H1 (cell line): ENCODE data around the gene MRE11. TPM values are rescaled to one million over a fixed set of nuclear protein-coding genes. Genes with fewer than 3 reads are reported as not detected.

Experiments
- CTCF ChIA-PET: fragments of 300-600 bp; sonication (Branson Sonifier 250); formaldehyde crosslinking; loops from one replicate; lab custom pipeline; 2021; ENCODE audit not compliant: partially characterized antibody; lab: Charles Lee
- POLR2A ChIA-PET: fragments of 300-600 bp; sonication (Branson Sonifier 250); formaldehyde crosslinking; loops from one replicate; lab custom pipeline; 2021; ENCODE audit warnings: inconsistent platforms; ENCODE audit not compliant: partially characterized antibody; lab: Charles Lee
- DNase-seq, 2 experiments: peaks; one replicate each; pipeline versions ENCODE4 v3.0.0 to v3.0.0-alpha.2; 2010 to 2022; ENCODE audit warnings: low spot score in 2 of 2, low read depth in 1 of 2, mixed read lengths in 1 of 2
- FAIRE-seq: peaks from 2 replicates; lab custom pipeline; 2011; peaks lifted over from hg19 to GRCh38; lab: Jason Lieb, UNC
- H2AFZ ChIP-seq: 2 replicates; pipeline ENCODE4 v1.8.1; 2012; ENCODE audit warnings: low read length, inconsistent platforms
- H2AK5ac ChIP-seq: 2 replicates; pipeline ENCODE4 v1.6.1; 2013; ENCODE audit warnings: low read depth, low read length
- H2BK120ac ChIP-seq: replicated peaks from 2 replicates; pipeline ENCODE3; 2013; ENCODE audit warnings: low read depth, low read length, inconsistent platforms
- H2BK12ac ChIP-seq: 2 replicates; pipeline ENCODE4 v1.6.1; 2013; ENCODE audit warnings: low read depth, low read length
- H2BK15ac ChIP-seq: 2 replicates; pipeline ENCODE4 v1.6.1; 2013; ENCODE audit warnings: low read length
- H2BK20ac ChIP-seq: 2 replicates; pipeline ENCODE4 v1.6.1; 2013; ENCODE audit warnings: low read length
- H2BK5ac ChIP-seq: 2 replicates; pipeline ENCODE4 v1.6.1; 2013; ENCODE audit warnings: low read depth, low read length
- H3K14ac ChIP-seq: 2 replicates; pipeline ENCODE4 v1.6.1; 2013; ENCODE audit warnings: inconsistent platforms; ENCODE audit not compliant: insufficient read length
- H3K18ac ChIP-seq: 2 replicates; pipeline ENCODE4 v1.6.1; 2013; ENCODE audit warnings: low read length; ENCODE audit errors: extremely low read depth
- H3K23ac ChIP-seq: 2 replicates; pipeline ENCODE4 v1.6.1; 2013; ENCODE audit warnings: inconsistent platforms; ENCODE audit not compliant: insufficient read length
- H3K23me2 ChIP-seq: 2 replicates; pipeline ENCODE4 v1.6.1; 2013; ENCODE audit warnings: low read depth, low read length
- H3K27ac ChIP-seq: 2 replicates; pipeline ENCODE4 v1.6.1; 2011; ENCODE audit warnings: low read depth, low read length, inconsistent platforms
- H3K27me3 ChIP-seq, 4 experiments: replicated peaks in 1 of 4; 1 replicate in 1 of 4; 2 replicates in 3 of 4; pipeline versions ENCODE4 v1.6.1 to v1.8.1; 2011 to 2013; ENCODE audit warnings: low read length in 3 of 4, mild to moderate bottlenecking in 3 of 4, inconsistent platforms in 2 of 4, mixed read lengths in 2 of 4, moderate library complexity in 1 of 4; ENCODE audit not compliant: control insufficient read depth in 3 of 4, insufficient read depth in 3 of 4; ENCODE audit errors: extremely low read depth in 1 of 4
- H3K36me3 ChIP-seq, 4 experiments: 2 replicates each; pipeline versions ENCODE4 v1.6.1 to v1.8.1; 2011 to 2013; ENCODE audit warnings: mild to moderate bottlenecking in 4 of 4, low read length in 3 of 4, moderate library complexity in 2 of 4, control low read depth in 1 of 4, inconsistent platforms in 1 of 4; ENCODE audit not compliant: insufficient read depth in 4 of 4, control insufficient read depth in 2 of 4
- H3K4ac ChIP-seq: replicated peaks from 2 replicates; pipeline ENCODE3; 2013; ENCODE audit warnings: low read length, low read depth, mixed read lengths, inconsistent platforms; ENCODE audit not compliant: insufficient read length
- H3K4me1 ChIP-seq, 4 experiments: replicated peaks in 1 of 4; 1 replicate in 1 of 4; 2 replicates in 3 of 4; pipeline versions ENCODE4 v1.6.1 to v1.8.1; 2011 to 2013; ENCODE audit warnings: low read length in 3 of 4, inconsistent platforms in 2 of 4, mixed read lengths in 1 of 4; ENCODE audit not compliant: insufficient read depth in 4 of 4, control insufficient read depth in 3 of 4
- H3K4me2 ChIP-seq, 2 experiments: 2 replicates each; pipeline versions ENCODE4 v1.6.1 to v1.8.1; 2011 to 2013; ENCODE audit warnings: low read depth in 2 of 2, low read length in 2 of 2, control low read depth in 1 of 2, inconsistent platforms in 1 of 2, mild to moderate bottlenecking in 1 of 2; ENCODE audit not compliant: insufficient read depth in 1 of 2
- H3K4me3 ChIP-seq, 4 experiments: fragments of 200-600, 300-600 bp in 1 of 4; sonication (generic), shearing (Covaris generic), sonication (Bioruptor Twin) in 1 of 4; 2 replicates each; pipeline versions ENCODE4 v1.5.1 to v1.8.1; 2011 to 2016; ENCODE audit warnings: low read length in 4 of 4, low read depth in 3 of 4, control low read depth in 2 of 4, inconsistent platforms in 2 of 4, mild to moderate bottlenecking in 2 of 4, mixed read lengths in 1 of 4, moderate library complexity in 1 of 4; ENCODE audit not compliant: insufficient read depth in 2 of 4; ENCODE audit errors: extremely low read depth in 1 of 4
- H3K56ac ChIP-seq: replicated peaks from 2 replicates; pipeline ENCODE3; 2013; ENCODE audit warnings: low read depth, mild to moderate bottlenecking, mixed read lengths, low read length, inconsistent platforms; ENCODE audit not compliant: insufficient read length
- H3K79me1 ChIP-seq: 2 replicates; pipeline ENCODE4 v1.6.1; 2013; ENCODE audit warnings: low read depth, low read length, control low read depth
- H3K79me2 ChIP-seq, 2 experiments: 2 replicates each; pipeline versions ENCODE4 v1.6.1 to v1.8.1; 2012 to 2013; ENCODE audit warnings: low read length in 2 of 2, mild to moderate bottlenecking in 2 of 2, inconsistent platforms in 1 of 2; ENCODE audit not compliant: insufficient read depth in 2 of 2, control insufficient read depth in 1 of 2
- H3K9ac ChIP-seq, 4 experiments: replicated peaks in 1 of 4; 1 replicate in 1 of 4; 2 replicates in 3 of 4; pipeline versions ENCODE4 v1.6.1 to v1.8.1; 2011 to 2013; ENCODE audit warnings: low read depth in 3 of 4, low read length in 3 of 4, control low read depth in 2 of 4, mild to moderate bottlenecking in 2 of 4, moderate library complexity in 2 of 4, inconsistent platforms in 1 of 4; ENCODE audit errors: extremely low read depth in 1 of 4
- H3K9me3 ChIP-seq, 2 experiments: 2 replicates each; pipeline versions ENCODE4 v1.6.1 to v1.8.1; 2012 to 2013; ENCODE audit warnings: mild to moderate bottlenecking in 2 of 2, moderate library complexity in 2 of 2, control low read depth in 1 of 2, inconsistent platforms in 1 of 2, low read depth in 1 of 2, low read length in 1 of 2, mixed read lengths in 1 of 2; ENCODE audit not compliant: insufficient read depth in 2 of 2
- H4K20me1 ChIP-seq, 2 experiments: replicated peaks in 1 of 2; 2 replicates each; pipeline versions ENCODE3 to v1.8.1; 2011 to 2013; ENCODE audit warnings: inconsistent platforms in 2 of 2, low read length in 2 of 2, mild to moderate bottlenecking in 1 of 2; ENCODE audit not compliant: insufficient read depth in 2 of 2, control insufficient read depth in 1 of 2
- H4K5ac ChIP-seq: 2 replicates; pipeline ENCODE4 v1.6.1; 2013; ENCODE audit warnings: low read length, low read depth, mixed read lengths, inconsistent platforms; ENCODE audit not compliant: insufficient read length
- H4K8ac ChIP-seq: 2 replicates; pipeline ENCODE4 v1.8.0; 2013; ENCODE audit warnings: mild to moderate bottlenecking, moderate library complexity, low read length, inconsistent platforms; ENCODE audit not compliant: insufficient read depth; ENCODE audit errors: extremely low read depth
- H4K91ac ChIP-seq: replicated peaks from 2 replicates; pipeline ENCODE3; 2013; ENCODE audit warnings: low read length, mixed read lengths, inconsistent platforms; ENCODE audit not compliant: insufficient read length
- CBX5 ChIP-seq: fragments of 300-800, 300-1000 bp; sonication (generic); IDR thresholded peaks from 2 replicates; pipeline ENCODE4 v1.7.1; 2016; ENCODE audit warnings: antibody characterized with exemption, low read length, low read depth
- CBX8 ChIP-seq: fragments of 300-800, 300-1000 bp; sonication (generic); IDR thresholded peaks from 2 replicates; pipeline ENCODE4 v1.7.1; 2016; ENCODE audit warnings: low read depth, low read length, borderline replicate concordance
- FOSL1 ChIP-seq: IDR thresholded peaks from 2 replicates; pipeline ENCODE4 v1.6.1; 2011; ENCODE audit warnings: mild to moderate bottlenecking, low read depth, low read length, moderate library complexity; ENCODE audit not compliant: insufficient read depth
- GABPA ChIP-seq: IDR thresholded peaks from 2 replicates; pipeline ENCODE4 v1.6.1; 2011; ENCODE audit warnings: mild to moderate bottlenecking, low read length, moderate library complexity, borderline replicate concordance; ENCODE audit not compliant: insufficient read depth
- HDAC2 ChIP-seq, 2 experiments: fragments of 300-600 bp in 1 of 2; sonication (generic) in 1 of 2; IDR thresholded peaks; 2 replicates each; pipeline ENCODE4 v1.6.1; 2011 to 2012; ENCODE audit warnings: low read depth in 2 of 2, low read length in 2 of 2, mild to moderate bottlenecking in 2 of 2, moderate library complexity in 2 of 2, borderline replicate concordance in 1 of 2, inconsistent platforms in 1 of 2
- JUND ChIP-seq: IDR thresholded peaks from 2 replicates; pipeline ENCODE4 v1.6.1; 2011; ENCODE audit warnings: mild to moderate bottlenecking, improper control_type of control experiment, low read length
- KDM1A ChIP-seq: fragments of 200-600, 300-600 bp; sonication (generic); IDR thresholded peaks from 2 replicates; pipeline ENCODE4 v1.7.1; 2016; ENCODE audit warnings: mild to moderate bottlenecking, low read length, borderline replicate concordance
- PHF8 ChIP-seq: fragments of 200-600 bp; sonication (generic); conservative IDR thresholded peaks from 2 replicates; pipeline ENCODE4 v1.7.1; 2012; ENCODE audit warnings: low read depth, mild to moderate bottlenecking, inconsistent platforms, low read length, moderate library complexity
- POLR2AphosphoS5 ChIP-seq: IDR thresholded peaks from 2 replicates; pipeline ENCODE4 v1.6.1; 2011; ENCODE audit warnings: low read depth, low read length
- RFX5 ChIP-seq: IDR thresholded peaks from 2 replicates; pipeline ENCODE4 v1.6.1; 2011; ENCODE audit warnings: low read depth, low read length, improper control_type of control experiment, borderline replicate concordance
- RNF2 ChIP-seq: fragments of 200-900, 300-1000 bp; sonication (generic); IDR thresholded peaks from 2 replicates; pipeline ENCODE4 v1.7.1; 2016; ENCODE audit warnings: borderline replicate concordance, low read depth, mild to moderate bottlenecking, antibody characterized with exemption, low read length; ENCODE audit not compliant: poor library complexity, severe bottlenecking; ENCODE audit errors: missing control alignments
- SIN3A ChIP-seq, 2 experiments: IDR thresholded peaks in 1 of 2; conservative IDR thresholded peaks in 1 of 2; 2 replicates each; pipeline ENCODE4 v1.6.1; 2011 to 2012; ENCODE audit warnings: low read length in 2 of 2, improper control_type of control experiment in 1 of 2, low read depth in 1 of 2, mild to moderate bottlenecking in 1 of 2
- SRF ChIP-seq: IDR thresholded peaks from 2 replicates; pipeline ENCODE4 v1.6.1; 2011; ENCODE audit warnings: mild to moderate bottlenecking, low read depth, low read length, moderate library complexity
- SUZ12 ChIP-seq: fragments of 200-600 bp; sonication (generic); IDR thresholded peaks from 2 replicates; pipeline ENCODE4 v1.6.1; 2012; ENCODE audit warnings: mild to moderate bottlenecking, inconsistent platforms, low read length, moderate library complexity, mixed read lengths
- TEAD4 ChIP-seq: IDR thresholded peaks from 2 replicates; pipeline ENCODE4 v1.6.1; 2012; ENCODE audit warnings: low read depth, low read length, inconsistent platforms, mixed read lengths
- polyA plus RNA-seq, 7 experiments: library from polyadenylated mRNA; depleted of rRNA in 3 of 7; stranded (reverse) in 5 of 7; unstranded in 2 of 7; fragments of >200 nt in 5 of 7; fragments of 200-250 nt in 2 of 7; gene quantifications; 1 replicate in 5 of 7; 2 replicates in 1 of 7; 4 replicates in 1 of 7; pipeline versions ENCODE4 v1.2.1 to v1.2.3, GENCODE V29; 2011 to 2013; ENCODE audit warnings: missing spikeins in 2 of 7, mixed read lengths in 2 of 7
- total RNA-seq: library from RNA; stranded (reverse); fragmentation: NEBNext Ultra II Directional; extraction: Animal tissue kit (Norgen Biotek cat#: 25700); gene quantifications from 2 replicates; pipeline ENCODE4 v1.2.1, GENCODE V29; 2021

MRE11 gene
- total and polyA plus RNA-seq, 2 of the 8 experiments (the other 6 are each of a cell fraction or from before 2014, with no cell fraction given), result 7.2 to 43.4 TPM

DNA sequence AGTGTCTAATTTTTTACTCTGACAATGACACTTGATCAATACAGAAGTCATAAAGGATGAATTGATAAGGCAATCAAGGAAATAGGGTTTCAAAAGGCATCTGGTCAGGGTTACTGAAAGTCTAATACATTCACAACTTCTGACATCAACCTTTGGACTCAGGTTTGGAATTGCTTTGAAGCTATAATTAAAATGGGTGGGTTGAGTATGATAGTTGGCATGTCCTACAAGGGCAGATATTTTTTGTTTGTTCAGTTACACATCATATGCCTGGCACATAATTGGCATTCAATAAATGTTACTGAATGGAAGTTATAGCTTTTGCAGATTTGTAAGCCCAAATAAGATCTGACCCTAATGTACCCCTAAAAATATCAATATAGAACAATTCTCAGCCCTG, 42.7 kb upstream of the MRE11 start:
- no peak overlapping the region for H4K8ac ChIP-seq
- no peak overlapping the region for H3K56ac ChIP-seq
- H2AFZ ChIP-seq, result no peak overlapping the region
- no peak overlapping the region for H3K9ac ChIP-seq
- no peak overlapping the region for H3K18ac ChIP-seq
- H3K4me3 ChIP-seq, result no peak overlapping the region
- no peak overlapping the region for H3K14ac ChIP-seq
- no peak overlapping the region for H3K4ac ChIP-seq
- no peaks in the 10 kb centered on the region for H3K9me3 ChIP-seq
- CTCF ChIA-PET, result interaction anchor here (1.1 to 1.4 kb wide), 2 partner anchors 14 to 15 kb away, joined by 3 to 5 read pairs; no protein-coding TSS in a partner anchor
- DNase-seq, result no peak
- H3K23me2 ChIP-seq, result no peaks in the 10 kb centered on the region
- H2BK5ac ChIP-seq, result no peak overlapping the region
- H2BK120ac ChIP-seq, result no peak overlapping the region
- no peak overlapping the region for H2BK15ac ChIP-seq
- H3K4me2 ChIP-seq, result no peak overlapping the region
- no peaks in the 10 kb centered on the region for H3K36me3 ChIP-seq
- no peak for FAIRE-seq
- no peak overlapping the region for H3K27ac ChIP-seq
- H3K4me1 ChIP-seq, result no peaks in the 10 kb centered on the region
- H3K27me3 ChIP-seq, result no peaks in the 10 kb centered on the region; a peak in 1 of 7 replicates
- H4K5ac ChIP-seq, result no peak overlapping the region
- H3K79me1 ChIP-seq, result no peaks in the 10 kb centered on the region
- H4K20me1 ChIP-seq, result no peaks in the 10 kb centered on the region
- H3K79me2 ChIP-seq, result no peaks in the 10 kb centered on the region
- POLR2A ChIA-PET, result no interaction called here
- H2AK5ac ChIP-seq, result no peak overlapping the region
- H3K23ac ChIP-seq, result no peak overlapping the region
- no peak overlapping the region for H2BK20ac ChIP-seq
- no peak overlapping the region for H4K91ac ChIP-seq
- no peak overlapping the region for H2BK12ac ChIP-seq
- TF ChIP-seq CBX8 (no peak), PHF8 (no peak), GABPA (no peak), RFX5 (no peak), FOSL1 (no peak), SIN3A (conservative IDR thresholded peaks at IDR 0.05 in 1 of 2, IDR thresholded peaks at IDR 0.05 in 1 of 2; ENCODE audit: low read depth in 1 of 2, low read length in 2 of 2) (no peak), POLR2AphosphoS5 (no peak), HDAC2 (IDR thresholded peaks at IDR 0.05; ENCODE audit: borderline replicate concordance in 1 of 2, low read depth in 2 of 2, low read length in 2 of 2) (no peak), RNF2 (no peak), SUZ12 (no peak), TEAD4 (no peak), JUND (no peak), CBX5 (no peak), SRF (no peak), KDM1A (no peak)
